ENCODE measurements around the gene ETS1. TPM values are rescaled to one million over a fixed set of nuclear protein-coding genes. Genes with fewer than 3 reads are reported as not detected.

Gene ETS1
- polyA plus RNA-seq, 2 of the 4 experiments (the other 2 are of a cell fraction): 14.5 to 18.8 TPM

DNA sequence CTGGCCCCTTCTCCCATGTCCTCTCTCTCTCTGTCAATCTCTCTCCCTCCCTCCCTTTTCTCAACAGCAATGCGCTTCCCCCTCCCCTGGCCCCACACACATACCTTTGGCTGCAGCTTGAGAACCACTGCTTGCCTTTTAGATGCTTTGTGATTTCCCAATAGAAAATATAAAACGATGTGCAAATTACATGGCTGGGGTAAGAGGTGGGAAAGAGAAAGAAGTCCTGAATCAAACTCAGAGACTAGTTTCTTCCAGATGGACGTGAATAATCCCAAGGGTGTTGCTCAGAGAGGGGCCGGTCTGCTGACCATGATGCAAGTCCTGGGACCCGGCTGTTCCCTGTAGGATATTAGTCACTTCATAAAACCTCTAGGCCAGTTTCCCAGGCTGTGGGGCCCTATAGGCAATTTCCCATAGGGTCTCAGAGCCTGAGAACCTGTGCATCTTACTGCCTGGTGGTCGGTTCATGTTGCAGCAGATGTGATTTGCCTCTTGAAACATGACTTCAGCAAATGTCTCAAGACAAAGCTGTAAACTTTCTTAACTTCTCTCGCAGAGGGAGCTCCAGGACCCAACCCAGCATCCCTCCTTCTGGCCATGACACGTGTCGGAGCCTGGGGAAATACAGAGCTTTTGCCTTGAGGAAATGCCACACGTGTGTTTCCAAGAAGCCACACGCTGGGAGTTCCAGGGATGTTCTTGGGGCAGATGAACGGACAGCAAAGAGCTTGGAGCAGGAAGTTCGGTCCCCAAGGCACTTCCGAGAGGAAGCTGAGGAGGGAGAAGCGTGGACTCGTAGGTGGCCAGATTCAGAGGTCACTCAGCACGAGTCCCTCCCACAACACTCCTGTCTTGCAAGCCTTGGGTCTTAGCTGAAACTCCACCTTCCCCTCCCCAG lies 34.5 kb upstream of the ETS1 start:
- H3K27ac ChIP-seq: no peak overlapping the region
- CTCF ChIA-PET: interaction anchor here (0.9 to 6.7 kb wide), 6 partner anchors 9 to 464 kb away, joined by 3 to 43 read pairs (median 4); no protein-coding TSS in a partner anchor

DNA sequence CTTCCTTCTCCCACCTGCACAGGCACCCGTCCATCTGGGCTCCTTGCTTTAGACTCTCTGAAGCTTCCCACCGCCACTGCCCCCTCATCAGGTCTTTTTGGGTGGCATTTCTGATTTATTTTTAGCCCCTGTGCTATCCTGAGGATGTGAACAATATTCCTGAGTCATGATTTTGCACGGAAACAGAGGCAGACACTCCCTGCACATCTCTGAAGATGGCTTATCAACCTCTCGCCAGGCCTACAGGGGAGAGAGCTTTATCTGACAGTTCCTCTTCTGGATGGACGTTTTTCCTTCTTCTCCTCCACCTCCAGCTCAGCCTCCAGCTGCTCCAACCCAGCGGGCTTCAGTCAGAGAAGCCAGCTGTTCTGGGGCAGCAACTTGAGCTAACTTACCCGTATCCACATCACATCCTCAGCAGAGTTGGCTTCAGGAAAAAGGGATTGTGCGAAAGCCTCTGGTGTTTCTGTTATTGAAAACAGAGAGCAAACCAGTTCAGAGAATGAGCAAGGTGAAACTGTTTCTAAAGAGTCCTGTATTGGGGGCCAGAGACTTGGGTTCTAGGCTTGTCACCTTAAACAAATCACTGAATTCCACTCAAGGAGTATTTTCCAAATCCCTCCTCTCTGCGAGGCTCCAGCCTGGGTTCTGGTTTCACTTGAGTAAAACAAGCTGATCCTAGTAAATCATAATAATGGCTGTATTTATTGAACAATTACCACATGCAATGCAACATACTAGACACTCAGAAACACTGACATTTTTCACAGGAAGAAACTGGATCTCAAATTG lies 33.1 kb upstream of the ETS1 start:
- CTCF ChIA-PET: interaction anchor here (6.7 kb wide), 1 partner anchor 10 kb away, joined by 43 read pairs; no protein-coding TSS in a partner anchor
- no peak for DNase-seq (ENCODE audit: low read depth in 1 of 2, low spot score in 1 of 2)
- H3K9me3 ChIP-seq: no peaks in the 10 kb centered on the region
- POLR2A ChIA-PET: no interaction called here
- TF ChIP-seq, protein P1, sequence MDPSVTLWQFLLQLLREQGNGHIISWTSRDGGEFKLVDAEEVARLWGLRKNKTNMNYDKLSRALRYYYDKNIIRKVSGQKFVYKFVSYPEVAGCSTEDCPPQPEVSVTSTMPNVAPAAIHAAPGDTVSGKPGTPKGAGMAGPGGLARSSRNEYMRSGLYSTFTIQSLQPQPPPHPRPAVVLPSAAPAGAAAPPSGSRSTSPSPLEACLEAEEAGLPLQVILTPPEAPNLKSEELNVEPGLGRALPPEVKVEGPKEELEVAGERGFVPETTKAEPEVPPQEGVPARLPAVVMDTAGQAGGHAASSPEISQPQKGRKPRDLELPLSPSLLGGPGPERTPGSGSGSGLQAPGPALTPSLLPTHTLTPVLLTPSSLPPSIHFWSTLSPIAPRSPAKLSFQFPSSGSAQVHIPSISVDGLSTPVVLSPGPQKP (IDR thresholded peaks at IDR 0.05; ENCODE audit: low read depth, low read length): no peak
- TF ChIP-seq RNF2 (IDR thresholded peaks at IDR 0.05; ENCODE audit: borderline replicate concordance, low read depth) (no peak), FOSB (CRISPR knock-in tag; IDR thresholded peaks at IDR 0.05) (no peak)
- H3K4me2 ChIP-seq: no peak overlapping the region
- no peak for FAIRE-seq
- H3K27ac ChIP-seq: no peak overlapping the region
- no peak overlapping the region for H3K4me3 ChIP-seq
- no peak for ATAC-seq
- 57% methylated on average over 9 of the region's 9 CpGs for WGBS (ENCODE audit: missing lambda C conversion rate)
- H3K4me1 ChIP-seq: no peaks in the 10 kb centered on the region

More for the DNA sequence above, 34.5 kb upstream of the ETS1 start:
- H3K4me3 ChIP-seq: no peak overlapping the region
- POLR2A ChIA-PET: no interaction called here
- ATAC-seq (no peak), DNase-seq (ENCODE audit: low read depth in 1 of 2, low spot score in 1 of 2) (no peak), FAIRE-seq (no peak)
- H3K4me1 ChIP-seq: no peaks in the 10 kb centered on the region
- H3K4me2 ChIP-seq: no peak overlapping the region
- no peaks in the 10 kb centered on the region for H3K9me3 ChIP-seq
- TF ChIP-seq HEYL (CRISPR knock-in tag; IDR thresholded peaks at IDR 0.05) (no peak), NR3C1 (IDR thresholded peaks at IDR 0.05) (no peak)
- TF ChIP-seq, protein P2, sequence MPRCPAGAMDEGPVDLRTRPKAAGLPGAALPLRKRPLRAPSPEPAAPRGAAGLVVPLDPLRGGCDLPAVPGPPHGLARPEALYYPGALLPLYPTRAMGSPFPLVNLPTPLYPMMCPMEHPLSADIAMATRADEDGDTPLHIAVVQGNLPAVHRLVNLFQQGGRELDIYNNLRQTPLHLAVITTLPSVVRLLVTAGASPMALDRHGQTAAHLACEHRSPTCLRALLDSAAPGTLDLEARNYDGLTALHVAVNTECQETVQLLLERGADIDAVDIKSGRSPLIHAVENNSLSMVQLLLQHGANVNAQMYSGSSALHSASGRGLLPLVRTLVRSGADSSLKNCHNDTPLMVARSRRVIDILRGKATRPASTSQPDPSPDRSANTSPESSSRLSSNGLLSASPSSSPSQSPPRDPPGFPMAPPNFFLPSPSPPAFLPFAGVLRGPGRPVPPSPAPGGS (IDR thresholded peaks at IDR 0.05): no peak
- 75% methylated on average over 17 of the region's 17 CpGs for WGBS (ENCODE audit: missing lambda C conversion rate)

DNA sequence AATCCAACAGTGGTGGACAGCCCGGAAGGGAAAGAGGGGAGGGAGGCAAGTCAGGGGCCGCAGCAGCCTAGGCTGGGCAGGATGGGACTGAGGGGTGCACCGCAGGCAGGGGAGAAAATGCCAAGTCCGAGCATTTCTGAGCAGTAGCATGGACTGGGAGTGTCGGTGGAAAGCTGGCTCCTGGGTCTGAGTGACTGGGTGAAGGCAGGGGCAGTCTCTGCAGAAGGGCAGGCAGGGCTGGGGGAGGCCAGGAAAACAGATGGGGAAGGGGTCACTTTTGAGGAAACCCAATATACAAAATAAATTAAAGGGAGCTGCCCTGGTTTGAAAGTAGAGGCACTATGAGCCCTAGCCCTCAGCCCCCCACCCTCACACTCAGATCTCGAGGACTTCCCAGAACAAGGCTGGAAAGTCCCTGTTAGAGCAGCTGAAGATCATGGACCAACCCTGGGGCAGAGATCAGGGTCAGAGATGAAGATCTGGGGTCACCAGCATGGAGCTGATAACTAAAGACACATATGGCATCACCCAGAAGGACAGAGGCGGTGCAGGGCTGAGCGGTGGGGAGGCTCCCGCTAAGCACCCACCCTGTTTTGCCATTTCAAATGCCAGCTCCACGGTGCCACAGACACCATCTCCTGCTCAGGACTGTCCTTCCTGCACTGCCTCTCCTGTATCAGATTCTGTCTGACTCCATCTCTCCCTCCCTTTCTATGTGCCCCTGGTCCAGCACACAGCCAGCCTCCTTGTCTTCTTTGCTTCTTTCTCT lies 32.4 kb upstream of the ETS1 start:
- no peaks in the 10 kb centered on the region for H3K9me3 ChIP-seq
- CTCF ChIA-PET: interaction anchor here (6.7 kb wide), 1 partner anchor 11 kb away, joined by 43 read pairs; no protein-coding TSS in a partner anchor
- DNase-seq (ENCODE audit: low read depth in 1 of 2, low spot score in 1 of 2): no peak
- H3K4me2 ChIP-seq: no peak overlapping the region
- no peak for ATAC-seq
- TF ChIP-seq, protein P3, sequence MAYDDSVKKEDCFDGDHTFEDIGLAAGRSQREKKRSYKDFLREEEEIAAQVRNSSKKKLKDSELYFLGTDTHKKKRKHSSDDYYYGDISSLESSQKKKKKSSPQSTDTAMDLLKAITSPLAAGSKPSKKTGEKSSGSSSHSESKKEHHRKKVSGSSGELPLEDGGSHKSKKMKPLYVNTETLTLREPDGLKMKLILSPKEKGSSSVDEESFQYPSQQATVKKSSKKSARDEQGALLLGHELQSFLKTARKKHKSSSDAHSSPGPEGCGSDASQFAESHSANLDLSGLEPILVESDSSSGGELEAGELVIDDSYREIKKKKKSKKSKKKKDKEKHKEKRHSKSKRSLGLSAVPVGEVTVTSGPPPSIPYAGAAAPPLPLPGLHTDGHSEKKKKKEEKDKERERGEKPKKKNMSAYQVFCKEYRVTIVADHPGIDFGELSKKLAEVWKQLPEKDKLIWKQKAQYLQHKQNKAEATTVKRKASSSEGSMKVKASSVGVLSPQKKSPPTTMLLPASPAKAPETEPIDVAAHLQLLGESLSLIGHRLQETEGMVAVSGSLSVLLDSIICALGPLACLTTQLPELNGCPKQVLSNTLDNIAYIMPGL (CRISPR knock-in tag; IDR thresholded peaks at IDR 0.05; ENCODE audit: borderline replicate concordance): no peak
- TF ChIP-seq ZSCAN20 (CRISPR knock-in tag; IDR thresholded peaks at IDR 0.05) (no peak), CEBPB (IDR thresholded peaks at IDR 0.05) (no peak), ZC3H11A (IDR thresholded peaks at IDR 0.05) (no peak), GATA3 (IDR thresholded peaks at IDR 0.05; ENCODE audit: borderline replicate concordance) (no peak), FOXS1 (CRISPR knock-in tag; IDR thresholded peaks at IDR 0.05) (no peak), TP53 (CRISPR knock-in tag; IDR thresholded peaks at IDR 0.05) (no peak), EP300 (IDR thresholded peaks at IDR 0.05) (no peak), SREBF2 (IDR thresholded peaks at IDR 0.05) (no peak), KDM1A (IDR thresholded peaks at IDR 0.05; ENCODE audit: low read depth) (no peak), HOXB13 (CRISPR knock-in tag; IDR thresholded peaks at IDR 0.05; ENCODE audit: low read depth) (no peak), NR3C1 (IDR thresholded peaks at IDR 0.05) (no peak)
- TF ChIP-seq, protein P1 (IDR thresholded peaks at IDR 0.05; ENCODE audit: low read depth, low read length): no peak
- no peak overlapping the region for H3K27ac ChIP-seq
- 79% methylated on average over 9 of the region's 10 CpGs for WGBS (ENCODE audit: missing lambda C conversion rate)
- POLR2A ChIA-PET: no interaction called here
- no peak overlapping the region for H3K4me3 ChIP-seq
- H3K4me1 ChIP-seq: no peaks in the 10 kb centered on the region
- no peak for FAIRE-seq

All from A549 (cell line).